HG03575 (cell line): ENCODE measurements around the gene RESP18.
"Not testable (repeated sequence)": the region's sequence is repeated elsewhere in the genome, so short reads cannot be mapped to it uniquely, and the experiment has no call there.

ENCODE experiments used
- ATAC-seq: cut with Tn5 transposase; IDR thresholded peaks from one replicate; pipeline ENCODE4 v1.9.1; 2021; ENCODE audit not compliant: unreplicated experiment, insufficient number of reproducible peaks, low FRiP score; ENCODE audit errors: extremely low read depth

RESP18 gene

GRCh38 chr2:219331560-219332213 is 857 bp downstream of the RESP18 start:
- ATAC-seq = no peak

- no peak for ATAC-seq
Measured at GRCh38 chr2:219327719-219328118, 4.8 kb downstream of the RESP18 start.

- ATAC-seq = no peak
Measured at GRCh38 chr2:219325657-219326315, 6.8 kb downstream of the RESP18 start.

- ATAC-seq = no peak
Measured at GRCh38 chr2:219325136-219325535, 7.4 kb downstream of the RESP18 start.

GRCh38 chr2:219323434-219323833 is 9.1 kb downstream of the RESP18 start:
- no peak for ATAC-seq

- no peak for ATAC-seq
Measured at GRCh38 chr2:219314804-219315468, 17.6 kb downstream of the RESP18 start.

- not testable (repeated sequence) for ATAC-seq
Measured at GRCh38 chr2:219312683-219313263, 19.8 kb downstream of the RESP18 start.

GRCh38 chr2:219309278-219309677 is 23.3 kb downstream of the RESP18 start, which contains the start of gene PTPRN:
PTPRN (minus strand) TSS chr2:219309401; CDS start chr2:219309332, 69 bp downstream.
- no peak for ATAC-seq

- ATAC-seq = no peak
Measured at GRCh38 chr2:219308142-219309101, 24.1 kb downstream of the RESP18 start.

- ATAC-seq = no peak
Measured at GRCh38 chr2:219306047-219306446, 26.5 kb downstream of the RESP18 start.

GRCh38 chr2:219304223-219304622 is 28.3 kb downstream of the RESP18 start:
- ATAC-seq = no peak

GRCh38 chr2:219302412-219302968 is 30.1 kb downstream of the RESP18 start:
- ATAC-seq = no peak

- no peak for ATAC-seq
Measured at GRCh38 chr2:219300022-219300421, 32.5 kb downstream of the RESP18 start.

GRCh38 chr2:219299372-219299760 is 33.2 kb downstream of the RESP18 start:
- no peak for ATAC-seq

- no peak for ATAC-seq
Measured at GRCh38 chr2:219298759-219299371, 33.7 kb downstream of the RESP18 start.

GRCh38 chr2:219297766-219298456 is 34.6 kb downstream of the RESP18 start:
- no peak for ATAC-seq

GRCh38 chr2:219296631-219297391 is 35.7 kb downstream of the RESP18 start:
- ATAC-seq = no peak
